Loucy (cell line): ENCODE data around the gene AMIGO2.

Source experiments
- H2AFZ ChIP-seq: fragments of 200-600 bp; sonication (generic); 2 replicates; pipeline ENCODE4 v1.6.0; 2016; ENCODE audit warnings: antibody characterized with exemption, mild to moderate bottlenecking, low read length, moderate library complexity
- H3F3A ChIP-seq: fragments of 200-600 bp; 2 replicates; pipeline ENCODE4 v1.6.0; 2016; ENCODE audit warnings: antibody characterized with exemption, low read depth, mild to moderate bottlenecking
- H3K27me3 ChIP-seq: fragments of 200-600 bp; sonication (generic); 2 replicates; pipeline ENCODE4 v1.6.1; 2014; ENCODE audit warnings: low read length, mild to moderate bottlenecking; ENCODE audit not compliant: insufficient read depth, poor library complexity, severe bottlenecking
- H3K36me3 ChIP-seq: fragments of 200-600 bp; sonication (generic); 2 replicates; pipeline ENCODE4 v1.6.1; 2016; ENCODE audit warnings: low read length; ENCODE audit not compliant: insufficient read depth
- H3K4me1 ChIP-seq: fragments of 200-600 bp; sonication (generic); 2 replicates; pipeline ENCODE4 v1.5.1; 2014; ENCODE audit warnings: low read length, mild to moderate bottlenecking; ENCODE audit not compliant: insufficient read depth, poor library complexity, severe bottlenecking
- H3K4me2 ChIP-seq: fragments of 200-600 bp; sonication (generic); 2 replicates; pipeline ENCODE4 v1.6.0; 2014; ENCODE audit warnings: antibody characterized with exemption, low read length, low read depth, mild to moderate bottlenecking; ENCODE audit not compliant: poor library complexity, severe bottlenecking
- H3K4me3 ChIP-seq: fragments of 200-600 bp; sonication (generic); 2 replicates; pipeline ENCODE4 v1.5.1; 2014; ENCODE audit warnings: low read length, mild to moderate bottlenecking, mixed read lengths; ENCODE audit not compliant: poor library complexity, severe bottlenecking
- H3K79me2 ChIP-seq: fragments of 200-600 bp; sonication (generic); 2 replicates; pipeline ENCODE4 v1.6.1; 2014; ENCODE audit warnings: low read length; ENCODE audit not compliant: insufficient read depth
- H3K9ac ChIP-seq: fragments of 200-600 bp; sonication (generic); 2 replicates; pipeline ENCODE4 v1.6.0; 2014; ENCODE audit warnings: mild to moderate bottlenecking, low read depth, low read length, moderate library complexity; ENCODE audit not compliant: poor library complexity, severe bottlenecking
- H3K9me2 ChIP-seq: fragments of 200-600 bp; sonication (generic); replicated peaks from 2 replicates; pipeline ENCODE4 v1.6.1; 2016; ENCODE audit warnings: low read depth, low read length, mixed read lengths
- H3K9me3 ChIP-seq: fragments of 200-600 bp; sonication (generic); 2 replicates; pipeline ENCODE4 v1.6.1; 2014; ENCODE audit warnings: mild to moderate bottlenecking, antibody characterized with exemption, low read length, low read depth; ENCODE audit not compliant: insufficient read depth
- H4K20me1 ChIP-seq: fragments of 200-600 bp; sonication (generic); 2 replicates; pipeline ENCODE4 v1.6.0; 2014; ENCODE audit warnings: antibody characterized with exemption, low read length, mild to moderate bottlenecking; ENCODE audit not compliant: insufficient read depth, poor library complexity, severe bottlenecking
- EZH2phosphoT487 ChIP-seq: fragments of 200-600 bp; IDR thresholded peaks from 2 replicates; pipeline ENCODE4 v1.6.1; 2018; ENCODE audit warnings: antibody characterized with exemption, mild to moderate bottlenecking, moderate library complexity, borderline replicate concordance
- TF ChIP-seq, protein P1 (sequence below): fragments of 200-600 bp; sonication (generic); conservative IDR thresholded peaks from 2 replicates; pipeline ENCODE4 v1.5.1; 2014; ENCODE audit warnings: mild to moderate bottlenecking, antibody characterized with exemption, low read length

AMIGO2 gene

GRCh38 chr12:47097276-47097896, 17.6 kb upstream of the AMIGO2 start:
- H3K4me2 ChIP-seq = no peak overlapping the region
- H3K4me3 ChIP-seq = no peak overlapping the region
- TF ChIP-seq, protein P1, sequence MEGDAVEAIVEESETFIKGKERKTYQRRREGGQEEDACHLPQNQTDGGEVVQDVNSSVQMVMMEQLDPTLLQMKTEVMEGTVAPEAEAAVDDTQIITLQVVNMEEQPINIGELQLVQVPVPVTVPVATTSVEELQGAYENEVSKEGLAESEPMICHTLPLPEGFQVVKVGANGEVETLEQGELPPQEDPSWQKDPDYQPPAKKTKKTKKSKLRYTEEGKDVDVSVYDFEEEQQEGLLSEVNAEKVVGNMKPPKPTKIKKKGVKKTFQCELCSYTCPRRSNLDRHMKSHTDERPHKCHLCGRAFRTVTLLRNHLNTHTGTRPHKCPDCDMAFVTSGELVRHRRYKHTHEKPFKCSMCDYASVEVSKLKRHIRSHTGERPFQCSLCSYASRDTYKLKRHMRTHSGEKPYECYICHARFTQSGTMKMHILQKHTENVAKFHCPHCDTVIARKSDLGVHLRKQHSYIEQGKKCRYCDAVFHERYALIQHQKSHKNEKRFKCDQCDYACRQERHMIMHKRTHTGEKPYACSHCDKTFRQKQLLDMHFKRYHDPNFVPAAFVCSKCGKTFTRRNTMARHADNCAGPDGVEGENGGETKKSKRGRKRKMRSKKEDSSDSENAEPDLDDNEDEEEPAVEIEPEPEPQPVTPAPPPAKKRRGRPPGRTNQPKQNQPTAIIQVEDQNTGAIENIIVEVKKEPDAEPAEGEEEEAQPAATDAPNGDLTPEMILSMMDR = no peak
- TF ChIP-seq EZH2phosphoT487 = no peak
- H3K36me3 ChIP-seq = no peaks in the 10 kb centered on the region
- no peak overlapping the region for H3K9ac ChIP-seq
- no peak overlapping the region for H2AFZ ChIP-seq
- no peaks in the 10 kb centered on the region for H3K27me3 ChIP-seq
- H3F3A ChIP-seq = no peaks in the 10 kb centered on the region
- H3K9me2 ChIP-seq = no peaks in the 10 kb centered on the region
- no peaks in the 10 kb centered on the region for H3K9me3 ChIP-seq
- H3K4me1 ChIP-seq = peaks cover 7% of the 10 kb centered on the region
- H4K20me1 ChIP-seq = no peaks in the 10 kb centered on the region
- H3K79me2 ChIP-seq = no peaks in the 10 kb centered on the region

DNA sequence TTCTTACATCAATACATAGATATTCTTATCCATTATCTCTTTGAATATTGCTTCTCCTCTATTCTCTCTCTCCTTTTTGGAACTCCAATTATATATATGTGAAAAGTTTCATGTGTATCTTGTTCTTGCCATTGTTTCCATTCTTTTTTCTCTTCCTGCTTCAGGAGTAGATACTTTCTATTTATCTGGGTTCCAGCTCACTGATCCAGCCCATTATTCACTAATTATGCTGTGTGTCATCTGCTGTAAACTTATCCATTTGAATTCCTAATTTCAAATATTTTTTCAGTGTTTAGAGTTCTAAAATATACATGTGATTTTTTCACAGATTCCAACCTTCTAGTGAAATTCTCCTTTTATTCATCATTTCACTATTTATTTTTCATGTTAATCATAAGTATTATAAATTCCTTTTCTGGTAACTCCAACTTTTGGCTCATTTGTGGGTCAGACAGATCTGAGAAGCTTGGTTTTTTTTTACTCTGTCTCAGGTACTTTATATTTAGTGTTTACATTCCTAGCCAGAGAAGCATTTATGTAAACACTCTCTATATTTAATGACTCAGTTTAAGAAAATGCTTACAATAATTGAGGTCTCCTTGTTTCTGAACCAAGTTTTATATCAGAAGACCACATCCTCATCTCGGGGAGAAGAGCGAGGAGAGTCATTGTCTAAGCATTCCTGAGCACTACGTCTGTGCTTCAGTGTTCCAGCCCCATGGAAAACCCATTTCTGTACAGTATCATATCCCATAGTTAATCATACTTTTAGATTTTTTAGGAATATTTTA, 15.9 kb upstream of the AMIGO2 start:
- no peaks in the 10 kb centered on the region for H3K9me2 ChIP-seq
- H3K4me1 ChIP-seq = peaks cover 7% of the 10 kb centered on the region
- no peaks in the 10 kb centered on the region for H3K79me2 ChIP-seq
- H3F3A ChIP-seq = no peaks in the 10 kb centered on the region
- H4K20me1 ChIP-seq = no peaks in the 10 kb centered on the region
- no peak overlapping the region for H2AFZ ChIP-seq
- no peak overlapping the region for H3K9ac ChIP-seq
- no peak for TF ChIP-seq EZH2phosphoT487
- TF ChIP-seq, protein P1 = no peak
- H3K27me3 ChIP-seq = no peaks in the 10 kb centered on the region
- no peak overlapping the region for H3K4me2 ChIP-seq
- H3K36me3 ChIP-seq = no peaks in the 10 kb centered on the region
- H3K9me3 ChIP-seq = no peaks in the 10 kb centered on the region
- no peak overlapping the region for H3K4me3 ChIP-seq

DNA sequence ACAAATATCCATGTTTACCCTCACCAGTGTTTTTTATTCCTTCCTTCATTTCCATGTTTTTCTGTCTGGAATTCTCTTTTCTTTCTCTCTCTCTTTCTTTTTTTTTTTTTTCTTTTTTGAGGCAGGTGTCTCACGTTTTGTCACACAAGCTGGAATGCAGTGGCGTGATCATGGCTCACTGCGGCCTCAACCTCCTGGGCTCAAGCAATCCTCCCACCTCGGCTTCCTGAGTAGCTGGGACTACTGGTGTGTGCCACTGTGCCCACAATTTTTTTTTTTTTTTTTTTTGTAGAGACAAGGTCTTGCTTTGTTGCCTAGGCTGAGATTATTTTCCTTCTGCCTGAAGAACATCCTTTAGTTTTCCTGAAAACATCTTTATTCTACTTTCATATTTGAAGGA, 15.0 kb upstream of the AMIGO2 start:
- Histone ChIP-seq H2AFZ (no peak overlapping the region), H3K4me1 (peaks cover 7% of the 10 kb centered on the region), H3K36me3 (no peaks in the 10 kb centered on the region), H3K79me2 (no peaks in the 10 kb centered on the region), H3K9me3 (no peaks in the 10 kb centered on the region), H3K4me2 (no peak overlapping the region), H4K20me1 (no peaks in the 10 kb centered on the region), H3K9ac (no peak overlapping the region), H3K27me3 (no peaks in the 10 kb centered on the region), H3K9me2 (no peaks in the 10 kb centered on the region), H3F3A (no peaks in the 10 kb centered on the region), H3K4me3 (no peak overlapping the region)
- TF ChIP-seq, protein P1 = no peak
- TF ChIP-seq EZH2phosphoT487 = no peak
